WERI-Rb-1 (cell line): ENCODE data around the gene KICS2.
A peak's percentile ranks its signal among the peaks of the same experiment; 100 is the strongest.
"Not testable (repeated sequence)": the region's sequence is repeated elsewhere in the genome, so short reads cannot be mapped to it uniquely, and the experiment has no call there.

Experiments used
- DNase-seq: peaks from one replicate; pipeline ENCODE4 v3.0.0-alpha.2; 2020
- H3K27ac ChIP-seq: fragments of 250-450 bp; sonication (Bioruptor Pico); 2 replicates; pipeline ENCODE4 v1.5.1; 2020; ENCODE audit warnings: mild to moderate bottlenecking, moderate library complexity
- H3K27me3 ChIP-seq: fragments of 250-450 bp; sonication (Bioruptor Pico); 2 replicates; pipeline ENCODE4 v1.5.1; 2021; ENCODE audit warnings: mild to moderate bottlenecking, low read depth, moderate library complexity; ENCODE audit not compliant: insufficient read depth, severe bottlenecking
- H3K36me3 ChIP-seq: fragments of 250-450 bp; sonication (Bioruptor Pico); 2 replicates; pipeline ENCODE4 v1.5.1; 2020; ENCODE audit warnings: mild to moderate bottlenecking, moderate library complexity
- H3K4me3 ChIP-seq: 2 replicates; pipeline ENCODE4 v1.5.1; 2011; ENCODE audit warnings: low read depth, mild to moderate bottlenecking, control low read depth, low read length
- H3K9me3 ChIP-seq: fragments of 250-450 bp; sonication (Bioruptor Pico); 2 replicates; pipeline ENCODE4 v1.5.1; 2021; ENCODE audit warnings: mild to moderate bottlenecking, moderate library complexity; ENCODE audit not compliant: severe bottlenecking
- TF ChIP-seq, protein P1 (sequence below): IDR thresholded peaks from 2 replicates; pipeline ENCODE4 v1.5.1; 2011; ENCODE audit warnings: low read depth, mild to moderate bottlenecking, control low read depth, inconsistent platforms, low read length

Gene KICS2

DNA sequence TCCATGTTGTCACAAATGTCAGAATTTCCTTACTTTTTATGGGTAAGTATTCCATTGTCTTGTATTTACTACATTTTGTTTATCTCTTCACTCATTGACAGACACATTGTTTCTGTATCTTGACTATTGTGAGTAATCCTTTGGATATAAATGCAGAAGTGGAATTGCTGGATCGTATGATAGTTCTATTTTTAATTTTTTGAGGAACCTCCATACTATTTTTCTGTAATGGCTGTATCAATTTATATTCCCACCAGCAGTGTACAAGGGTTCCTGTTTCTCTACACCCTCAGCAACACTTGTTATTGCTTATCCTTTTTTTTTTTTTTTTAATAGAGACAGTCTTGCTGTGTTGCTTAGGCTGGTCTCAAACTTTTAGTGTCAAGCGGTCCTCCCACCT, 3.5 kb upstream of the KICS2 start:
- DNase-seq, result no peak
- H3K36me3 ChIP-seq, result peaks cover 6% of the 10 kb centered on the region; the same call in 1 of the 2 replicates
- no peaks in the 10 kb centered on the region for H3K27me3 ChIP-seq
- no peak overlapping the region for H3K27ac ChIP-seq
- H3K9me3 ChIP-seq, result no peaks in the 10 kb centered on the region
- no peak overlapping the region for H3K4me3 ChIP-seq
- TF ChIP-seq, protein P1, sequence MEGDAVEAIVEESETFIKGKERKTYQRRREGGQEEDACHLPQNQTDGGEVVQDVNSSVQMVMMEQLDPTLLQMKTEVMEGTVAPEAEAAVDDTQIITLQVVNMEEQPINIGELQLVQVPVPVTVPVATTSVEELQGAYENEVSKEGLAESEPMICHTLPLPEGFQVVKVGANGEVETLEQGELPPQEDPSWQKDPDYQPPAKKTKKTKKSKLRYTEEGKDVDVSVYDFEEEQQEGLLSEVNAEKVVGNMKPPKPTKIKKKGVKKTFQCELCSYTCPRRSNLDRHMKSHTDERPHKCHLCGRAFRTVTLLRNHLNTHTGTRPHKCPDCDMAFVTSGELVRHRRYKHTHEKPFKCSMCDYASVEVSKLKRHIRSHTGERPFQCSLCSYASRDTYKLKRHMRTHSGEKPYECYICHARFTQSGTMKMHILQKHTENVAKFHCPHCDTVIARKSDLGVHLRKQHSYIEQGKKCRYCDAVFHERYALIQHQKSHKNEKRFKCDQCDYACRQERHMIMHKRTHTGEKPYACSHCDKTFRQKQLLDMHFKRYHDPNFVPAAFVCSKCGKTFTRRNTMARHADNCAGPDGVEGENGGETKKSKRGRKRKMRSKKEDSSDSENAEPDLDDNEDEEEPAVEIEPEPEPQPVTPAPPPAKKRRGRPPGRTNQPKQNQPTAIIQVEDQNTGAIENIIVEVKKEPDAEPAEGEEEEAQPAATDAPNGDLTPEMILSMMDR, result no peak

DNA sequence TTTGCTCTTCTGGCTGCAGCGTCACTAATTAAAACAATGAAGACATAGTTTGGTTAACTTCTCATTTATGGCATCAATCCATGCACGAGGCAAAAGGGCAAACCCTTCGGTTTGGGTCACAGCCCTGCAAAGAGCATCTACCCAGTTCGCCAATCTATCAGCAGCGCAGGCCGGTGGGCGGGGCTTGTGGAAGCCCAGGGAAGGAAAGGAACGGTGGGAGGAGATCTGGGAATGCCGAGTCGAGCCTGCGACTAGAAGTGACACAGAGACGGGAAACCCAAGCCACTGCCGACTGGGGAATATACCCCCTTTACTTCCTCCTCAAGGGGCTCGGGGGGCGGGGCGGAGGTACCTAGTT, 466 bp downstream of the KICS2 start:
- Histone ChIP-seq H3K4me3 (peak overlapping the region; percentile 72), H3K27me3 (no peaks in the 10 kb centered on the region), H3K36me3 (peaks cover 6% of the 10 kb centered on the region; the same call in 1 of the 2 replicates), H3K9me3 (no peaks in the 10 kb centered on the region), H3K27ac (peak overlapping the region; percentile 72)
- peak; percentile 86 for DNase-seq
- TF ChIP-seq, protein P1, result no peak

DNA sequence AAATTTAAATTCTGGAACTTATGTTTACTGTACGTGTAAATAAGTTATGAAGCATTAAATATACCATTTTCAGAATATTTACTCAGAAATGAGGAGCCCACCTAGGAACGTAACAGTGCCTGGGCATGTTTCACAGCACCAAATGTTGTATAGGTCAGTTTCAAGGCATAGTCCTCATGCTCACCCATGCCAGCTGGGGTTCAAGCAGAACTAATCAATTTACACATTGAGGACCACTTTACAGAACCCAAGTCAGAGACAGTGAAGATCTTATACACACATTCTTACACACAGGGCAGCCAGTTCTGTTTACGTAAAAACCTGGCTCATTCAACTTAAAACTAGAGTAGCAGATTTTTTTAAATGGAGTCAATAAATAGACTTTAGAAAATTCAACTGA, 2.0 kb downstream of the KICS2 start:
- H3K9me3 ChIP-seq, result no peaks in the 10 kb centered on the region
- H3K36me3 ChIP-seq, result peaks cover 6% of the 10 kb centered on the region; the same call in 1 of the 2 replicates
- no peak overlapping the region for H3K4me3 ChIP-seq
- TF ChIP-seq, protein P1, result no peak
- no peak overlapping the region for H3K27ac ChIP-seq
- no peak for DNase-seq
- H3K27me3 ChIP-seq, result no peaks in the 10 kb centered on the region

DNA sequence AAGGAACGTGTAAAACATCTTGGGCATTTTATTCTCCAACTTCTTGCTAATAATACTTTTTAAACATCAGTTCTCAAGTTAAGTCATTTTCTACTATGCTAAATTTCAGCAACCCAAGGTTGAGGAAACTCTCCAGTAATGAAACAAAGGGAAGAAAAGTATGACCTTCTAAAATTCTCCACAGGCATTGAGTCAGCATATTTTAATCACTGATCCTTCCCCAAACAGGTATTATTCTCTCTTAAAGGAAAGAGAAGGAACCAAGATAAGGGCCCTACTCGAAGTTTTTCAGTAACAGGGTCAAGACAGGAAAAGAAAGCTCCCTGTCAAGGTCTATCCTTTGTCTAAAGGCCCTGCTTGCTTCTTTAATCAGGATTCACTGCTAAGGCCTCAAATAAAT, 3.0 kb downstream of the KICS2 start:
- DNase-seq, result no peak
- H3K9me3 ChIP-seq, result no peaks in the 10 kb centered on the region

DNA sequence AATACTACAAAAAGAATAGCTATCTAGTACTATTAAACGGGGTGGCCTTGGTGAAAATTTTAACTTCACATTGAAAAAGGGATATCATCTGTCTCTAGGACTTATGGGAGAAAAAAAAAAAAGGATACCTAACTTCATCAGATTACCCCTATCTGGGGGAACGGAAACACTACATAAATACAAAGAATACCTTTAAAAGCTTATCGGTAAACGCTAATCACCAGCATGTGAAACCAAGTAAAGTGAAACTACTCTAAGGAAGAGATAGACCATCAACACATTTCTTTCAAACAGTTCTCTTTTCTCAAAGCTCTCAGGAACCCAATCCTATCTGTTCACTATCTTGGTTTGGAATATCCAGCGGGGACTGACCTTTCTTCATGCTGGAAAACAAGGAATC, 3.5 kb downstream of the KICS2 start:
- H3K27ac ChIP-seq, result no peak overlapping the region
- peaks cover 6% of the 10 kb centered on the region; the same call in 1 of the 2 replicates for H3K36me3 ChIP-seq
- no peak for DNase-seq
- H3K4me3 ChIP-seq, result no peak overlapping the region
- no peaks in the 10 kb centered on the region for H3K9me3 ChIP-seq
- TF ChIP-seq, protein P1, result no peak
- no peaks in the 10 kb centered on the region for H3K27me3 ChIP-seq

More for the DNA sequence above, 3.0 kb downstream of the KICS2 start:
- peaks cover 6% of the 10 kb centered on the region; the same call in 1 of the 2 replicates for H3K36me3 ChIP-seq
- H3K27me3 ChIP-seq, result no peaks in the 10 kb centered on the region
- H3K27ac ChIP-seq, result no peak overlapping the region
- TF ChIP-seq, protein P1, result no peak
- H3K4me3 ChIP-seq, result no peak overlapping the region

DNA sequence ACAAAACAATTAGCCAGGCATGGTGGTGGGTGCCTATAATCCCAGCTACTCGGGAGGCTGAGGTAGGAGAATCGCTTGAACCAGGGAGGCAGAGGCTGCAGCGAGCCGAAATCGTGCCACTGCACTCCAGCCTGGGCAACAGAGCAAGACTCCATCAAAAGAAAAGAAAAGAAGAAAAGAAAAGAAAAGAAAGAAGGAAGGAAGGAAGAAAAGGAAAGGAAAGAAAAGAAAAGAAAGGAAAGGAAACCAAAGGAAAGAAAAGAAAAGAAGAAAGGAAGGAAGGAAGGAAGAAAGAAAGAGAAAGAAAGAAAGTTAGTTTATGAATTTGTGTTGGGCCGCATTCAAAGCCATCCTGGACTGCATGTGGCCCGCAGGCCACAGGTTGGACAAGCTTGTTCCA, 4.5 kb downstream of the KICS2 start:
- not testable (repeated sequence) for H3K27me3 ChIP-seq, H3K9me3 ChIP-seq, H3K4me3 ChIP-seq, DNase-seq, H3K36me3 ChIP-seq, H3K27ac ChIP-seq
